CD14-positive monocyte (primary cell): Measurements from ENCODE around the gene CFL1. TPM values are rescaled to one million over a fixed set of nuclear protein-coding genes. Genes with fewer than 3 reads are reported as not detected.
A peak's percentile ranks its signal among the peaks of the same experiment; 100 is the strongest.

Experiments used
- DNase-seq, 3 donors: peaks; one replicate each; pipeline ENCODE4 v3.0.0-alpha.2; 2011 to 2022
- H2AFZ ChIP-seq: 2 replicates; pipeline ENCODE4 v1.6.0; 2012; ENCODE audit warnings: mild to moderate bottlenecking, low read depth, low read length, inconsistent platforms; ENCODE audit not compliant: insufficient read depth, poor library complexity, severe bottlenecking
- H3K27ac ChIP-seq, 2 donors: 1 replicate in 1 of 2; 2 replicates in 1 of 2; pipeline ENCODE4 v1.5.1; 2012 to 2013; ENCODE audit warnings: low read length in 2 of 2, control low read depth in 1 of 2, inconsistent platforms in 1 of 2, low read depth in 1 of 2, mild to moderate bottlenecking in 1 of 2
- H3K27me3 ChIP-seq, 2 donors: one replicate each; pipeline versions ENCODE4 v1.6.0 to v1.6.1; 2011 to 2013; ENCODE audit warnings: low read length in 2 of 2; ENCODE audit not compliant: control insufficient read depth in 2 of 2, insufficient read depth in 2 of 2
- H3K36me3 ChIP-seq, 2 donors: replicated peaks in 1 of 2; 1 replicate in 1 of 2; 2 replicates in 1 of 2; pipeline versions ENCODE4 v1.5.1 to v1.6.1; 2012 to 2013; ENCODE audit warnings: low read length in 2 of 2, control low read depth in 1 of 2, inconsistent platforms in 1 of 2, mild to moderate bottlenecking in 1 of 2; ENCODE audit not compliant: insufficient read depth in 2 of 2, control insufficient read depth in 1 of 2
- H3K4me1 ChIP-seq, 2 donors: 1 replicate in 1 of 2; 2 replicates in 1 of 2; pipeline versions ENCODE4 v1.5.1 to v1.6.1; 2012 to 2013; ENCODE audit warnings: low read length in 2 of 2, control low read depth in 1 of 2, inconsistent platforms in 1 of 2, mild to moderate bottlenecking in 1 of 2, moderate library complexity in 1 of 2; ENCODE audit not compliant: insufficient read depth in 2 of 2, control insufficient read depth in 1 of 2
- H3K4me2 ChIP-seq: replicated peaks from 2 replicates; pipeline ENCODE3; 2012; ENCODE audit warnings: low read length, moderate library complexity, mild to moderate bottlenecking; ENCODE audit not compliant: poor library complexity, severe bottlenecking; ENCODE audit errors: extremely low read depth
- H3K4me3 ChIP-seq, 3 experiments: fragments of 200-600 bp in 1 of 3; sonication (generic) in 1 of 3; replicated peaks in 1 of 3; 1 replicate in 2 of 3; 2 replicates in 1 of 3; pipeline ENCODE4 v1.5.1; 2011 to 2013; ENCODE audit warnings: low read length in 3 of 3, mild to moderate bottlenecking in 3 of 3, control low read depth in 2 of 3, low read depth in 2 of 3, inconsistent platforms in 1 of 3, moderate library complexity in 1 of 3
- H3K79me2 ChIP-seq: 2 replicates; pipeline ENCODE4 v1.6.0; 2012; ENCODE audit warnings: mild to moderate bottlenecking, control low read depth, inconsistent platforms, low read length, moderate library complexity; ENCODE audit not compliant: insufficient read depth
- H3K9ac ChIP-seq: 2 replicates; pipeline ENCODE4 v1.6.0; 2017; ENCODE audit warnings: low read length, mild to moderate bottlenecking; ENCODE audit not compliant: insufficient read depth, poor library complexity, severe bottlenecking
- H3K9me3 ChIP-seq, 2 donors: replicated peaks in 1 of 2; 1 replicate in 1 of 2; 2 replicates in 1 of 2; pipeline versions ENCODE4 v1.5.1 to v1.6.1; 2012 to 2013; ENCODE audit warnings: low read length in 2 of 2, control low read depth in 1 of 2; ENCODE audit not compliant: control insufficient read depth in 1 of 2, insufficient read depth in 1 of 2
- H4K20me1 ChIP-seq: 2 replicates; pipeline ENCODE4 v1.6.0; 2012; ENCODE audit warnings: mild to moderate bottlenecking, low read length, control low read depth, moderate library complexity; ENCODE audit not compliant: insufficient read depth
- H3K27ac Mint-ChIP-seq, 7 donors: one replicate each; pipeline ENCODE4 v1.8.0; 2020; ENCODE audit warnings: mild to moderate bottlenecking in 7 of 7, mixed read lengths in 7 of 7, moderate library complexity in 6 of 7, inconsistent platforms in 2 of 7
- H3K27me3 Mint-ChIP-seq, 3 donors: one replicate each; pipeline ENCODE4 v1.8.0; 2021 to 2022; ENCODE audit warnings: low read depth in 3 of 3, mild to moderate bottlenecking in 3 of 3, mixed read lengths in 3 of 3, moderate library complexity in 3 of 3, inconsistent platforms in 1 of 3
- H3K36me3 Mint-ChIP-seq, 2 donors: one replicate each; pipeline ENCODE4 v1.8.0; 2020; ENCODE audit warnings: mixed read lengths in 2 of 2, inconsistent platforms in 1 of 2, mild to moderate bottlenecking in 1 of 2
- H3K4me1 Mint-ChIP-seq: one replicate; pipeline ENCODE4 v1.8.0; 2020; ENCODE audit warnings: mild to moderate bottlenecking, mixed read lengths
- H3K4me3 Mint-ChIP-seq, 2 donors: one replicate each; pipeline ENCODE4 v1.8.0; 2020; ENCODE audit warnings: mild to moderate bottlenecking in 2 of 2, mixed read lengths in 2 of 2, moderate library complexity in 1 of 2
- H3K9me3 Mint-ChIP-seq, 7 donors: one replicate each; pipeline ENCODE4 v1.8.0; 2020 to 2022; ENCODE audit warnings: mixed read lengths in 7 of 7, mild to moderate bottlenecking in 6 of 7, moderate library complexity in 6 of 7, inconsistent platforms in 2 of 7
- WGBS: methylation state at CpG from one replicate; pipeline ENCODE4 v1.1.5; 2013; ENCODE audit warnings: missing lambda C conversion rate; ENCODE audit not compliant: insufficient coverage; 5-methylcytosine and 5-hydroxymethylcytosine counted together
- intact Hi-C, 2 donors: fragments of 100-400 bp; cut with micrococcal nuclease; formaldehyde crosslinking; loops; one replicate each; pipeline versions ENCODE4 v1.15.0 to v1.15.1; 2023
- polyA plus RNA-seq, 3 donors: library from polyadenylated mRNA; depleted of rRNA in 1 of 3; unstranded in 2 of 3; stranded (reverse) in 1 of 3; fragments of 300-500 nt in 2 of 3; fragments of >200 nt in 1 of 3; fragmentation: Illumina TruSeq in 2 of 3; gene quantifications; 1 replicate in 2 of 3; 2 replicates in 1 of 3; pipeline ENCODE4 v1.2.3, GENCODE V29; 2012 to 2021
- TF ChIP-seq, protein P1 (sequence below): fragments of 200-600 bp; IDR thresholded peaks from one replicate; pipeline ENCODE4 v1.8.0; 2022; ENCODE audit warnings: antibody characterized with exemption, mild to moderate bottlenecking

CFL1 gene
- polyA plus RNA-seq, 3 donors = 1,281 to 2,233 (median 1,889) TPM

DNA sequence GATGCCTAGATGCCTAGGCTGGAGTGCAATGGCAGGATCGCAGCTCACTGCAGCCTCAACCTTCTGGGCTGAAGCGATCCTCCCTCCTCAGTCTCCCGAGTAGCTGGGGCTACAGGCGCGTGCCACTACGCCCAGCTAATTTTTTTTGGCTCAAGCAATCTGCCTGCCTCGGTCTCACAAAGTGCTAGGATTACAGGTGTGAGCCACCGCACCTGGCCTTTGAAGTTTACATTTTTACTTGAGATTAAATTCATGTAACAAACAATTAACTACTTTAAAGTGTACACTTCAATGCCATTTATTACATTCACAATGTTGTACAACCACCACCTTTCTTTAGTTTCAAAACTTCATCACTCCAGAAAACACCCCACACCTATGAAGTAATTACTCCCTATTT is 45.7 kb upstream of the CFL1 start:
- 84% methylated on average over 8 of the region's 8 CpGs for WGBS

GRCh38 chr11:65903068-65903481 is 45.1 kb upstream of the CFL1 start:
- Histone ChIP-seq H2AFZ (no peak overlapping the region), H3K79me2 (peaks cover 3% of the 10 kb centered on the region), H3K36me3 (no peaks in the 10 kb centered on the region), H3K27me3 (no peaks in the 10 kb centered on the region), H4K20me1 (peaks cover 5% of the 10 kb centered on the region), H3K4me2 (no peak overlapping the region), H3K27ac (no peak overlapping the region), H3K4me1 (peaks cover 22 to 28% of the 10 kb centered on the region in 2 donors), H3K9me3 (no peaks in the 10 kb centered on the region), H3K4me3 (no peak overlapping the region), H3K9ac (no peak overlapping the region)
- DNase-seq = no peak
- no peak overlapping the region for H3K27ac Mint-ChIP-seq
- H3K4me3 Mint-ChIP-seq = no peak overlapping the region
- WGBS = 4% methylated on average over 4 of the region's 5 CpGs
- peaks cover 0 to 10% (median 4%) of the 10 kb centered on the region in 3 donors for H3K27me3 Mint-ChIP-seq
- no peaks in the 10 kb centered on the region for H3K9me3 Mint-ChIP-seq
- TF ChIP-seq, protein P1, sequence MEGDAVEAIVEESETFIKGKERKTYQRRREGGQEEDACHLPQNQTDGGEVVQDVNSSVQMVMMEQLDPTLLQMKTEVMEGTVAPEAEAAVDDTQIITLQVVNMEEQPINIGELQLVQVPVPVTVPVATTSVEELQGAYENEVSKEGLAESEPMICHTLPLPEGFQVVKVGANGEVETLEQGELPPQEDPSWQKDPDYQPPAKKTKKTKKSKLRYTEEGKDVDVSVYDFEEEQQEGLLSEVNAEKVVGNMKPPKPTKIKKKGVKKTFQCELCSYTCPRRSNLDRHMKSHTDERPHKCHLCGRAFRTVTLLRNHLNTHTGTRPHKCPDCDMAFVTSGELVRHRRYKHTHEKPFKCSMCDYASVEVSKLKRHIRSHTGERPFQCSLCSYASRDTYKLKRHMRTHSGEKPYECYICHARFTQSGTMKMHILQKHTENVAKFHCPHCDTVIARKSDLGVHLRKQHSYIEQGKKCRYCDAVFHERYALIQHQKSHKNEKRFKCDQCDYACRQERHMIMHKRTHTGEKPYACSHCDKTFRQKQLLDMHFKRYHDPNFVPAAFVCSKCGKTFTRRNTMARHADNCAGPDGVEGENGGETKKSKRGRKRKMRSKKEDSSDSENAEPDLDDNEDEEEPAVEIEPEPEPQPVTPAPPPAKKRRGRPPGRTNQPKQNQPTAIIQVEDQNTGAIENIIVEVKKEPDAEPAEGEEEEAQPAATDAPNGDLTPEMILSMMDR = no peak
- peaks cover 16% of the 10 kb centered on the region for H3K4me1 Mint-ChIP-seq
- intact Hi-C loops = no loop called here
- no peaks in the 10 kb centered on the region for H3K36me3 Mint-ChIP-seq

More for the DNA sequence above, 45.7 kb upstream of the CFL1 start:
- Mint-ChIP-seq H3K4me3 (no peak overlapping the region), H3K4me1 (peaks cover 11% of the 10 kb centered on the region), H3K27me3 (peaks cover 0 to 10% (median 4%) of the 10 kb centered on the region in 3 donors), H3K9me3 (no peaks in the 10 kb centered on the region), H3K27ac (peak overlapping the region in 1 of 7 donors; percentile 43), H3K36me3 (no peaks in the 10 kb centered on the region)
- TF ChIP-seq, protein P1 = no peak
- Histone ChIP-seq H2AFZ (no peak overlapping the region), H3K4me3 (no peak overlapping the region), H3K36me3 (no peaks in the 10 kb centered on the region), H3K9ac (no peak overlapping the region), H3K4me1 (peaks cover 17 to 21% of the 10 kb centered on the region in 2 donors), H3K4me2 (no peak overlapping the region), H3K27ac (no peak overlapping the region), H3K27me3 (no peaks in the 10 kb centered on the region), H4K20me1 (peaks cover 5% of the 10 kb centered on the region), H3K9me3 (no peaks in the 10 kb centered on the region), H3K79me2 (no peaks in the 10 kb centered on the region)
- no peak for DNase-seq
- intact Hi-C loops = no loop called here
